Measurements from ENCODE around the gene DTD1.

The DTD1 gene

DNA sequence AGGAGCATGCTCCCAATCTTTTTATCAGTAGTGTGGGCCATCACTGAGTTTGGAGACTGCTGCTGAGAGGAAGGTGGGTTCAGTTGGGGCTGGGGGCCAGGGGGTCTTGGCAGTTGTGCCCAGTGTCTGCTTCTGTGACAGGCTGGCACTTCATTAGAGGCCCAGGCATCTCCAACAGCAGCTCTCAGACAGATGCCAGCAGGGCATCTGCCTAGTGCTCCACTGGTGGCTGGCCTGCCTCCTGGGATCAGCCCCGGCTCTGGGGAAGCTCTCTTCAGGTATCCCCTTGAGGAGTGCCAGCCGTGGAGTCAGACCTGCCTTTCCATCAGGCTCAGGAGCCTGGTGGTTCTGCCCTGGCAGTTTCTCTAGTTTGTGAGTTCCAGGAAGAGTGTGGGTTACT is 77.3 kb downstream of the DTD1 start:
- no peak overlapping the region for H2AFZ ChIP-seq (ENCODE audit: low read length)
- H2BK120ac ChIP-seq (ENCODE audit: low read depth, low read length) = no peak overlapping the region
- H3K27ac ChIP-seq (replicated peaks; ENCODE audit: low read length) = no peak overlapping the region
- H3K18ac ChIP-seq (ENCODE audit: low read length) = no peak overlapping the region
- no peak for DNase-seq (ENCODE audit: low spot score)
- H3K4ac ChIP-seq (ENCODE audit: low read length) = no peak overlapping the region
- no peak overlapping the region for H3K14ac ChIP-seq (ENCODE audit: low read length)
- peaks cover 3 to 6% of the 10 kb centered on the region in 2 donors for H3K4me1 ChIP-seq (ENCODE audit: control insufficient read depth in 2 of 2, insufficient read depth in 1 of 2, low read depth in 1 of 2, low read length in 2 of 2)
- H3K9ac ChIP-seq (ENCODE audit: low read depth, low read length, poor library complexity) = no peak overlapping the region
- no peaks in the 10 kb centered on the region for H3K27me3 ChIP-seq (ENCODE audit: control insufficient read depth in 3 of 3, insufficient read depth in 3 of 3, low read depth in 1 of 3, low read length in 3 of 3)
- no CpG with 5 or more reads among the region's 2 CpGs for WGBS, 2 donors (ENCODE audit: extremely low coverage in 2 of 2, insufficient read length in 2 of 2, insufficient replicate concordance in 1 of 2)
- no peak overlapping the region for H3K4me3 ChIP-seq (ENCODE audit: low read length in 2 of 2)
- no peak overlapping the region for H2AK5ac ChIP-seq (ENCODE audit: low read depth, low read length)
- H2BK15ac ChIP-seq (ENCODE audit: low read length) = no peak overlapping the region
- no peak overlapping the region for H4K91ac ChIP-seq (ENCODE audit: low read depth, low read length, poor library complexity)
- no peak overlapping the region for H4K8ac ChIP-seq (ENCODE audit: low read depth, low read length)
- H2BK5ac ChIP-seq (ENCODE audit: low read length) = no peak overlapping the region
- H3K4me2 ChIP-seq (ENCODE audit: insufficient read depth, low read length, poor library complexity, severe bottlenecking) = no peak overlapping the region
- no peak overlapping the region for H3K23ac ChIP-seq (ENCODE audit: low read depth, low read length, poor library complexity)
- no peak overlapping the region for H2BK12ac ChIP-seq (ENCODE audit: low read length)
- no peaks in the 10 kb centered on the region for H3K36me3 ChIP-seq (replicated peaks in 1 of 2; ENCODE audit: control insufficient read depth in 2 of 2, insufficient read depth in 2 of 2, low read length in 2 of 2)
- no peaks in the 10 kb centered on the region for H3K9me3 ChIP-seq (replicated peaks in 1 of 2; ENCODE audit: control insufficient read depth in 2 of 2, insufficient read depth in 1 of 2, low read depth in 1 of 2, low read length in 2 of 2)
- no peaks in the 10 kb centered on the region for H3K79me1 ChIP-seq (ENCODE audit: low read depth, low read length)

DNA sequence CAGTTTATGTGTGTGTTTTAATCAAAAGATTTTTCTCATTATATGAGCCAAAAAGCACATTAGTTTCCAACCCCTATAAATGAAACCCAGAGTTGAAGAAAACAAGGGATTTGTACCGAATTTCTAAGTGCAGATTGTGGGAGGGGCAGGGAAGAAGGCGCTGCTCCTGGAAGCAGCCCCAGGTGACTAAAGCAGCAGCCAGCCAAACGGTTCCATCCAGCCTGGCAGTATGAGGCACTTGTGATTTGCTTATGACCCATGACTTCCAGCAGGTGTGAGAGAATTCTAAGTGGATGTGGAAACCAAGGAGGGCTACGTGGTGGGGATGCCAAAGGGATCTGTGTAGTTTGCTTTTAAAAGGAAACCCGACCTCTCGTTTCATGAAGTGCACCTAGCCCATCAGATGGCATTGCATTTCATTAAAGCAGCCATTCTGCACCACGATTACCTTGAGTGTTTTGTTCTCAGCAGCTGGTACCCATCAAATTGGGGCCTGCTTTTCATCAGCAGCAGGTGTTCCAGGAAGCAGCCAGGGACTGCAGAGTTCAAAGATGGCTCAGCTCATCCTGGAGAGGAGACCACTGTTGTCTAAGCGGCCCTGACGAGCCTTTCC is 79.1 kb downstream of the DTD1 start:
- Histone ChIP-seq H3K4me2 (ENCODE audit: insufficient read depth, low read length, poor library complexity, severe bottlenecking) (no peak overlapping the region), H3K4ac (ENCODE audit: low read length) (no peak overlapping the region), H2BK5ac (ENCODE audit: low read length) (no peak overlapping the region), H3K14ac (ENCODE audit: low read length) (no peak overlapping the region), H3K4me3 (ENCODE audit: low read length in 2 of 2) (no peak overlapping the region), H4K8ac (ENCODE audit: low read depth, low read length) (no peak overlapping the region), H3K4me1 (ENCODE audit: control insufficient read depth in 2 of 2, insufficient read depth in 1 of 2, low read depth in 1 of 2, low read length in 2 of 2) (peaks cover 3 to 6% of the 10 kb centered on the region in 2 donors), H3K9me3 (replicated peaks in 1 of 2; ENCODE audit: control insufficient read depth in 2 of 2, insufficient read depth in 1 of 2, low read depth in 1 of 2, low read length in 2 of 2) (no peaks in the 10 kb centered on the region), H3K23ac (ENCODE audit: low read depth, low read length, poor library complexity) (no peak overlapping the region), H3K79me1 (ENCODE audit: low read depth, low read length) (no peaks in the 10 kb centered on the region), H3K18ac (ENCODE audit: low read length) (no peak overlapping the region), H4K91ac (ENCODE audit: low read depth, low read length, poor library complexity) (no peak overlapping the region), H2BK120ac (ENCODE audit: low read depth, low read length) (no peak overlapping the region), H2AFZ (ENCODE audit: low read length) (no peak overlapping the region), H3K9ac (ENCODE audit: low read depth, low read length, poor library complexity) (no peak overlapping the region), H3K27me3 (ENCODE audit: control insufficient read depth in 3 of 3, insufficient read depth in 3 of 3, low read depth in 1 of 3, low read length in 3 of 3) (no peaks in the 10 kb centered on the region), H2BK12ac (ENCODE audit: low read length) (no peak overlapping the region), H3K27ac (replicated peaks; ENCODE audit: low read length) (no peak overlapping the region), H3K36me3 (replicated peaks in 1 of 2; ENCODE audit: control insufficient read depth in 2 of 2, insufficient read depth in 2 of 2, low read length in 2 of 2) (no peaks in the 10 kb centered on the region), H2AK5ac (ENCODE audit: low read depth, low read length) (no peak overlapping the region), H2BK15ac (ENCODE audit: low read length) (no peak overlapping the region)
- no peak for DNase-seq (ENCODE audit: low spot score)
- no CpG with 5 or more reads among the region's 9 CpGs for WGBS, 2 donors (ENCODE audit: extremely low coverage in 2 of 2, insufficient read length in 2 of 2, insufficient replicate concordance in 1 of 2)

DNA sequence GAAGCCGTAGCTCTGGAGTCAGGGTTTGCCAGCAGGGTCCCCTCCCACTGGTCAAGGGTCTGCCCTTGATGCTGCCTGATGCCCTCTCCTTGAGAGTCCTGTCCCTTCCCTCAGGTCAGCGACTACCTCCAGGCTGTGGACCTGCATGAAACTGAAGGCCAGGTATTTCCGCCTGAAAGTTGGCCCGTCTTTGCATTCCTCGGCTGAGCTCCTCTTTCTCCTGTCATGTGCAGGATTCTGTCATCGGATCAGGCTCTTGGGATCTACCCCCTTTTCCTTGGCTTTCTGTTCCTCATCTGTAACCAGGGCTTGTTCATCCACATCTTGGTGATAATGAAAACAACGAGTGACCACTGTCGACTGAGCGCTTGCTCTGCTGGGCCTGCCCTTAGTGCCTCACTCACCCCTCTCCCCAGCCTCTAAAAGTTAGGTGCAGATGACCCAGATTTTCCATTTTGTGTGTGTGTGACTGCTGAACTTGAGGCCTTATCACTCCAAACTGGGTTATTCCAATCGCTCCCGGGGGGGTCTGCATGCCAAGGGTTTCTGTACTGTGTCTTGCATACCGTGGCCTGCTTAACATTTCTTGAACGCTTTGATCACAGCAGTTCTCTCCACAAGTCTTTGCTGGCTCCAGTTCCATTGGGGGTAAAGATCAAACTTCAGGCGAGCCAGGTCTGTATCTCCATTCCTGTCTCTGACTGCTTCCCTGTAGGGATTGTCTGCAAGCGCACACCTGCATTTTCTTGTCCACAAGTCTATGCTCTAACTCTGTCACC is 81.6 kb downstream of the DTD1 start:
- no peaks in the 10 kb centered on the region for H3K36me3 ChIP-seq (replicated peaks in 1 of 2; ENCODE audit: control insufficient read depth in 2 of 2, insufficient read depth in 2 of 2, low read length in 2 of 2)
- no peak overlapping the region for H3K18ac ChIP-seq (ENCODE audit: low read length)
- H3K9me3 ChIP-seq (replicated peaks in 1 of 2; ENCODE audit: control insufficient read depth in 2 of 2, insufficient read depth in 1 of 2, low read depth in 1 of 2, low read length in 2 of 2) = no peaks in the 10 kb centered on the region
- H3K27ac ChIP-seq (replicated peaks; ENCODE audit: low read length) = no peak overlapping the region
- H2AFZ ChIP-seq (ENCODE audit: low read length) = no peak overlapping the region
- no peak overlapping the region for H3K4me3 ChIP-seq (ENCODE audit: low read length in 2 of 2)
- no peak overlapping the region for H2BK120ac ChIP-seq (ENCODE audit: low read depth, low read length)
- no peaks in the 10 kb centered on the region for H3K27me3 ChIP-seq (ENCODE audit: control insufficient read depth in 3 of 3, insufficient read depth in 3 of 3, low read depth in 1 of 3, low read length in 3 of 3)
- no peak overlapping the region for H2BK12ac ChIP-seq (ENCODE audit: low read length)
- DNase-seq (ENCODE audit: low spot score) = no peak
- H3K14ac ChIP-seq (ENCODE audit: low read length) = no peak overlapping the region
- H4K8ac ChIP-seq (ENCODE audit: low read depth, low read length) = no peak overlapping the region
- H3K79me1 ChIP-seq (ENCODE audit: low read depth, low read length) = no peaks in the 10 kb centered on the region
- H4K91ac ChIP-seq (ENCODE audit: low read depth, low read length, poor library complexity) = no peak overlapping the region
- WGBS, 2 donors (ENCODE audit: extremely low coverage in 2 of 2, insufficient read length in 2 of 2, insufficient replicate concordance in 1 of 2) = no CpG with 5 or more reads among the region's 15 CpGs
- no peak overlapping the region for H2BK15ac ChIP-seq (ENCODE audit: low read length)
- H3K4me2 ChIP-seq (ENCODE audit: insufficient read depth, low read length, poor library complexity, severe bottlenecking) = no peak overlapping the region
- no peak overlapping the region for H3K4ac ChIP-seq (ENCODE audit: low read length)
- no peak overlapping the region for H2AK5ac ChIP-seq (ENCODE audit: low read depth, low read length)
- peaks cover 0 to 6% of the 10 kb centered on the region in 2 donors for H3K4me1 ChIP-seq (ENCODE audit: control insufficient read depth in 2 of 2, insufficient read depth in 1 of 2, low read depth in 1 of 2, low read length in 2 of 2)
- no peak overlapping the region for H3K9ac ChIP-seq (ENCODE audit: low read depth, low read length, poor library complexity)
- no peak overlapping the region for H2BK5ac ChIP-seq (ENCODE audit: low read length)
- no peak overlapping the region for H3K23ac ChIP-seq (ENCODE audit: low read depth, low read length, poor library complexity)

DNA sequence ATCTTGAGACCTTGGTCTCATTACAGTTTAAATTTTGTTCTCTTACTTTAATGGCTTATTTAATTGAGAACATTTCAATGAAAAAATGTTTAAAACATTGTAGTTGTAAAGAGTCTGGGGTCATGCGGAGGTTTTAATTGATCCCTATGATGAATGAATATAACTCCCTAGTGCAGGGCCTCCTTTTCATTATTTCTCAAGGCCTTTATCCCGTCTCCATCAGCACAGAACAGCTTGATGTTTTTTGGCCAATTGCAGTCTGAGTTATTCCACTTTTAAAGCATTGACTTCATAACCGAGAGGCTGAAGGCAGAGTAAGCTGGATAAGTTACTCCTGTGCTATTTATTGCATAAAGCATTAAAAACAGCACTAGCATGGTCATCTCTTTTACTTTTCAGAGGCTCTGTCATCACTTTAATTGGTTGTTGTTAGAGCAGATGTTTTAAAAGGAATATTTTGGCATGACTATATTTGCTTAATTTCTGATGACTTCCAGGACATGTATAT is 83.4 kb downstream of the DTD1 start:
- WGBS, 2 donors (ENCODE audit: extremely low coverage in 2 of 2, insufficient read length in 2 of 2, insufficient replicate concordance in 1 of 2) = no CpG with 5 or more reads among the region's 3 CpGs
- H2AFZ ChIP-seq (ENCODE audit: low read length) = no peak overlapping the region
- no peak overlapping the region for H2BK15ac ChIP-seq (ENCODE audit: low read length)
- H3K23ac ChIP-seq (ENCODE audit: low read depth, low read length, poor library complexity) = no peak overlapping the region
- H3K79me1 ChIP-seq (ENCODE audit: low read depth, low read length) = no peaks in the 10 kb centered on the region
- H3K18ac ChIP-seq (ENCODE audit: low read length) = no peak overlapping the region
- H4K91ac ChIP-seq (ENCODE audit: low read depth, low read length, poor library complexity) = no peak overlapping the region
- no peak overlapping the region for H3K27ac ChIP-seq (replicated peaks; ENCODE audit: low read length)
- H2AK5ac ChIP-seq (ENCODE audit: low read depth, low read length) = no peak overlapping the region
- H3K9ac ChIP-seq (ENCODE audit: low read depth, low read length, poor library complexity) = no peak overlapping the region
- H3K4me3 ChIP-seq (ENCODE audit: low read length in 2 of 2) = no peak overlapping the region
- no peaks in the 10 kb centered on the region for H3K36me3 ChIP-seq (replicated peaks in 1 of 2; ENCODE audit: control insufficient read depth in 2 of 2, insufficient read depth in 2 of 2, low read length in 2 of 2)
- no peak overlapping the region for H3K14ac ChIP-seq (ENCODE audit: low read length)
- no peaks in the 10 kb centered on the region for H3K9me3 ChIP-seq (replicated peaks in 1 of 2; ENCODE audit: control insufficient read depth in 2 of 2, insufficient read depth in 1 of 2, low read depth in 1 of 2, low read length in 2 of 2)
- no peak overlapping the region for H2BK120ac ChIP-seq (ENCODE audit: low read depth, low read length)
- H4K8ac ChIP-seq (ENCODE audit: low read depth, low read length) = no peak overlapping the region
- H3K27me3 ChIP-seq (ENCODE audit: control insufficient read depth in 3 of 3, insufficient read depth in 3 of 3, low read depth in 1 of 3, low read length in 3 of 3) = no peaks in the 10 kb centered on the region
- no peak overlapping the region for H2BK12ac ChIP-seq (ENCODE audit: low read length)
- no peak overlapping the region for H2BK5ac ChIP-seq (ENCODE audit: low read length)
- DNase-seq (ENCODE audit: low spot score) = no peak
- no peak overlapping the region for H3K4me2 ChIP-seq (ENCODE audit: insufficient read depth, low read length, poor library complexity, severe bottlenecking)
- peaks cover 0 to 8% of the 10 kb centered on the region in 2 donors for H3K4me1 ChIP-seq (ENCODE audit: control insufficient read depth in 2 of 2, insufficient read depth in 1 of 2, low read depth in 1 of 2, low read length in 2 of 2)
- H3K4ac ChIP-seq (ENCODE audit: low read length) = no peak overlapping the region

Measured in neuronal stem cell (in vitro differentiated cells).